GM23338 (cell line): ENCODE data around the gene CYP20A1. TPM values are rescaled to one million over a fixed set of nuclear protein-coding genes. Genes with fewer than 3 reads are reported as not detected.

Experiments
- ATAC-seq: fragments of 200-7000 bp; cut with Tn5 transposase; 3 replicates; pipeline ENCODE4 v1.9.1; 2020
- DNase-seq: peaks from one replicate; pipeline ENCODE4 v3.0.0-alpha.2; 2015; ENCODE audit warnings: low spot score
- H2AFZ ChIP-seq: fragments of 200-600 bp; sonication (generic); 2 replicates; pipeline ENCODE4 v1.8.0; 2016; ENCODE audit warnings: antibody characterized with exemption, mild to moderate bottlenecking, moderate library complexity
- H3F3A ChIP-seq: fragments of 200-600 bp; sonication (generic); replicated peaks from 2 replicates; pipeline ENCODE4 v1.8.0; 2017; ENCODE audit warnings: antibody characterized with exemption, mixed run types, low read depth
- H3K27ac ChIP-seq: fragments of 200-600 bp; sonication (generic); 2 replicates; pipeline ENCODE4 v1.6.1; 2016; ENCODE audit warnings: low read depth
- H3K27me3 ChIP-seq: fragments of 200-600 bp; sonication (generic); 2 replicates; pipeline ENCODE4 v1.8.0; 2016; ENCODE audit warnings: mild to moderate bottlenecking, mixed run types, moderate library complexity; ENCODE audit not compliant: insufficient read depth
- H3K36me3 ChIP-seq: fragments of 200-600 bp; sonication (generic); 2 replicates; pipeline ENCODE4 v1.8.0; 2016; ENCODE audit warnings: mild to moderate bottlenecking; ENCODE audit not compliant: insufficient read depth
- H3K4me1 ChIP-seq: fragments of 200-600 bp; sonication (generic); 2 replicates; pipeline ENCODE4 v1.8.0; 2016; ENCODE audit warnings: mild to moderate bottlenecking, moderate library complexity; ENCODE audit not compliant: insufficient read depth
- H3K4me2 ChIP-seq: fragments of 200-600 bp; sonication (generic); 2 replicates; pipeline ENCODE4 v1.7.1; 2017; ENCODE audit warnings: mixed run types
- H3K4me3 ChIP-seq: fragments of 200-600 bp; sonication (generic); 2 replicates; pipeline ENCODE4 v1.6.1; 2016; ENCODE audit warnings: mixed run types
- H3K79me2 ChIP-seq: fragments of 200-600 bp; sonication (generic); replicated peaks from 2 replicates; pipeline ENCODE4 v1.8.0; 2017; ENCODE audit warnings: mild to moderate bottlenecking; ENCODE audit not compliant: insufficient read depth
- H3K9me2 ChIP-seq: fragments of 200-600 bp; sonication (generic); 2 replicates; pipeline ENCODE4 v1.8.0; 2017; ENCODE audit not compliant: insufficient read depth
- H4K20me1 ChIP-seq: fragments of 200-600 bp; sonication (generic); replicated peaks from 2 replicates; pipeline ENCODE4 v1.8.0; 2017; ENCODE audit warnings: mild to moderate bottlenecking; ENCODE audit not compliant: insufficient read depth
- H3K27ac Mint-ChIP-seq: 2 replicates; pipeline ENCODE4 v1.8.0; 2020; ENCODE audit warnings: inconsistent platforms, mild to moderate bottlenecking, moderate library complexity, mixed read lengths
- H3K27me3 Mint-ChIP-seq: 3 replicates; pipeline ENCODE4 v1.8.0; 2022; ENCODE audit warnings: low read depth, mild to moderate bottlenecking, moderate library complexity, mixed read lengths, inconsistent platforms; ENCODE audit not compliant: insufficient read depth, poor library complexity
- H3K36me3 Mint-ChIP-seq: 3 replicates; pipeline ENCODE4 v1.8.0; 2021; ENCODE audit warnings: low read depth, mild to moderate bottlenecking, inconsistent platforms, moderate library complexity, mixed read lengths
- H3K4me1 Mint-ChIP-seq: 3 replicates; pipeline ENCODE4 v1.8.0; 2020; ENCODE audit warnings: mild to moderate bottlenecking, inconsistent platforms, mixed read lengths
- H3K4me3 Mint-ChIP-seq: 3 replicates; pipeline ENCODE4 v1.8.0; 2021; ENCODE audit warnings: moderate library complexity, mild to moderate bottlenecking, inconsistent platforms, mixed read lengths
- H3K9me3 Mint-ChIP-seq: 3 replicates; pipeline ENCODE4 v1.8.0; 2020; ENCODE audit warnings: moderate library complexity, mild to moderate bottlenecking, inconsistent platforms, mixed read lengths
- CREB1 ChIP-seq: fragments of 250-450 bp; sonication (Bioruptor Pico); IDR thresholded peaks from 2 replicates; pipeline ENCODE4 v1.5.0; 2020; ENCODE audit warnings: low read depth, mild to moderate bottlenecking, moderate library complexity
- EZH2 ChIP-seq: fragments of 200-600 bp; sonication (generic); IDR thresholded peaks from one replicate; pipeline ENCODE4 v1.8.0; 2017; ENCODE audit warnings: antibody characterized with exemption, mild to moderate bottlenecking, low read depth; ENCODE audit not compliant: unreplicated experiment
- EZH2phosphoT487 ChIP-seq: fragments of 200-600 bp; sonication (generic); IDR thresholded peaks from one replicate; pipeline ENCODE4 v1.8.1; 2018; ENCODE audit warnings: antibody characterized with exemption; ENCODE audit not compliant: unreplicated experiment
- JUNB ChIP-seq: IDR thresholded peaks from one replicate; pipeline ENCODE4 v1.6.1; 2016; ENCODE audit warnings: antibody characterized with exemption; ENCODE audit not compliant: unreplicated experiment
- NANOG ChIP-seq: IDR thresholded peaks from 2 replicates; pipeline ENCODE4 v1.6.1; 2016; ENCODE audit warnings: antibody characterized with exemption, borderline replicate concordance
- POLR2AphosphoS5 ChIP-seq: IDR thresholded peaks from 2 replicates; pipeline ENCODE4 v1.6.1; 2016; ENCODE audit warnings: antibody characterized with exemption, low read depth
- STAT1 ChIP-seq: IDR thresholded peaks from one replicate; pipeline ENCODE4 v1.6.1; 2016; ENCODE audit warnings: antibody characterized with exemption; ENCODE audit not compliant: unreplicated experiment
- ZNF114 ChIP-seq: fragments of 250-450 bp; sonication (Bioruptor Pico); IDR thresholded peaks from 2 replicates; pipeline ENCODE4 v1.5.0; 2020; ENCODE audit warnings: mild to moderate bottlenecking, moderate library complexity
- ZNF331 ChIP-seq: fragments of 250-450 bp; sonication (Bioruptor Pico); IDR thresholded peaks from 2 replicates; pipeline ENCODE4 v1.5.0; 2020; ENCODE audit warnings: low read depth, mild to moderate bottlenecking, moderate library complexity
- polyA plus RNA-seq: library from polyadenylated mRNA; unstranded; fragments of >200 nt; fragmentation: Nextera tagmentation; extraction: Ambion mirVana; gene quantifications from 2 replicates; pipeline ENCODE4 v1.2.1, GENCODE V29; 2016
- total RNA-seq: library from RNA; depleted of rRNA; stranded (reverse); fragments of >200 nt; shearing (Covaris generic); gene quantifications from 2 replicates; pipeline ENCODE4 v1.2.3, GENCODE V29; 2014
- TF ChIP-seq, protein P1 (sequence below): fragments of 250-450 bp; sonication (Bioruptor Pico); IDR thresholded peaks from 2 replicates; pipeline ENCODE4 v1.5.0; 2020; ENCODE audit warnings: mild to moderate bottlenecking, moderate library complexity
- TF ChIP-seq, protein P2 (sequence below), 2 experiments: fragments of 200-600 bp in 1 of 2; sonication (generic) in 1 of 2; conservative IDR thresholded peaks; 2 replicates each; pipeline versions ENCODE4 v1.5.1 to v1.6.1; 2016 to 2017; ENCODE audit warnings: antibody characterized with exemption in 2 of 2, low read depth in 2 of 2, mild to moderate bottlenecking in 2 of 2, moderate library complexity in 1 of 2
- TF ChIP-seq, protein P3 (sequence below): IDR thresholded peaks from 2 replicates; pipeline ENCODE4 v1.6.1; 2016; ENCODE audit warnings: antibody characterized with exemption
- TF ChIP-seq, protein P4 (sequence below): IDR thresholded peaks from one replicate; pipeline ENCODE4 v1.6.1; 2018; ENCODE audit warnings: antibody characterized with exemption; ENCODE audit not compliant: unreplicated experiment

Gene CYP20A1
- total and polyA plus RNA-seq, 2 experiments from 2014 or later = 17.0 to 21.0 TPM

DNA sequence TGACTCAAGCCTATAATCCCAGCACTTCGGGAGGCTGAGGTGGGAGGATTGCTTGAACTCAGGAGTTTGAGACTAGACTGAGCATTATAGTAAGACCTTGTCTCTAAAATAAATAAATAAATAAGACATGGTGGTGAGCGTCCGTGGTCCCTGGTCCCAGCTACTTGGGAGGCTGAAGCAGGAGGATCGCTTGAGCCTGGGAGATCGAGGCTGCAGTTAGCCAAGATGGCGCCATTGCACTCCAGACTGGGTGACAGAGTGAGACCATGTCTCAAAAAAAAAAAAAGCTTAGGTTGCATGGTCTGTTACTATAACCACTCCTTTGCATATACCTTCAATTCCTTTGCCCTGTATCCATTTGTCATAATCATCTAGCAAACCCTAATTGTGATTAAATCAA lies 3.7 kb downstream of the CYP20A1 start:
- TF ChIP-seq, protein P1, sequence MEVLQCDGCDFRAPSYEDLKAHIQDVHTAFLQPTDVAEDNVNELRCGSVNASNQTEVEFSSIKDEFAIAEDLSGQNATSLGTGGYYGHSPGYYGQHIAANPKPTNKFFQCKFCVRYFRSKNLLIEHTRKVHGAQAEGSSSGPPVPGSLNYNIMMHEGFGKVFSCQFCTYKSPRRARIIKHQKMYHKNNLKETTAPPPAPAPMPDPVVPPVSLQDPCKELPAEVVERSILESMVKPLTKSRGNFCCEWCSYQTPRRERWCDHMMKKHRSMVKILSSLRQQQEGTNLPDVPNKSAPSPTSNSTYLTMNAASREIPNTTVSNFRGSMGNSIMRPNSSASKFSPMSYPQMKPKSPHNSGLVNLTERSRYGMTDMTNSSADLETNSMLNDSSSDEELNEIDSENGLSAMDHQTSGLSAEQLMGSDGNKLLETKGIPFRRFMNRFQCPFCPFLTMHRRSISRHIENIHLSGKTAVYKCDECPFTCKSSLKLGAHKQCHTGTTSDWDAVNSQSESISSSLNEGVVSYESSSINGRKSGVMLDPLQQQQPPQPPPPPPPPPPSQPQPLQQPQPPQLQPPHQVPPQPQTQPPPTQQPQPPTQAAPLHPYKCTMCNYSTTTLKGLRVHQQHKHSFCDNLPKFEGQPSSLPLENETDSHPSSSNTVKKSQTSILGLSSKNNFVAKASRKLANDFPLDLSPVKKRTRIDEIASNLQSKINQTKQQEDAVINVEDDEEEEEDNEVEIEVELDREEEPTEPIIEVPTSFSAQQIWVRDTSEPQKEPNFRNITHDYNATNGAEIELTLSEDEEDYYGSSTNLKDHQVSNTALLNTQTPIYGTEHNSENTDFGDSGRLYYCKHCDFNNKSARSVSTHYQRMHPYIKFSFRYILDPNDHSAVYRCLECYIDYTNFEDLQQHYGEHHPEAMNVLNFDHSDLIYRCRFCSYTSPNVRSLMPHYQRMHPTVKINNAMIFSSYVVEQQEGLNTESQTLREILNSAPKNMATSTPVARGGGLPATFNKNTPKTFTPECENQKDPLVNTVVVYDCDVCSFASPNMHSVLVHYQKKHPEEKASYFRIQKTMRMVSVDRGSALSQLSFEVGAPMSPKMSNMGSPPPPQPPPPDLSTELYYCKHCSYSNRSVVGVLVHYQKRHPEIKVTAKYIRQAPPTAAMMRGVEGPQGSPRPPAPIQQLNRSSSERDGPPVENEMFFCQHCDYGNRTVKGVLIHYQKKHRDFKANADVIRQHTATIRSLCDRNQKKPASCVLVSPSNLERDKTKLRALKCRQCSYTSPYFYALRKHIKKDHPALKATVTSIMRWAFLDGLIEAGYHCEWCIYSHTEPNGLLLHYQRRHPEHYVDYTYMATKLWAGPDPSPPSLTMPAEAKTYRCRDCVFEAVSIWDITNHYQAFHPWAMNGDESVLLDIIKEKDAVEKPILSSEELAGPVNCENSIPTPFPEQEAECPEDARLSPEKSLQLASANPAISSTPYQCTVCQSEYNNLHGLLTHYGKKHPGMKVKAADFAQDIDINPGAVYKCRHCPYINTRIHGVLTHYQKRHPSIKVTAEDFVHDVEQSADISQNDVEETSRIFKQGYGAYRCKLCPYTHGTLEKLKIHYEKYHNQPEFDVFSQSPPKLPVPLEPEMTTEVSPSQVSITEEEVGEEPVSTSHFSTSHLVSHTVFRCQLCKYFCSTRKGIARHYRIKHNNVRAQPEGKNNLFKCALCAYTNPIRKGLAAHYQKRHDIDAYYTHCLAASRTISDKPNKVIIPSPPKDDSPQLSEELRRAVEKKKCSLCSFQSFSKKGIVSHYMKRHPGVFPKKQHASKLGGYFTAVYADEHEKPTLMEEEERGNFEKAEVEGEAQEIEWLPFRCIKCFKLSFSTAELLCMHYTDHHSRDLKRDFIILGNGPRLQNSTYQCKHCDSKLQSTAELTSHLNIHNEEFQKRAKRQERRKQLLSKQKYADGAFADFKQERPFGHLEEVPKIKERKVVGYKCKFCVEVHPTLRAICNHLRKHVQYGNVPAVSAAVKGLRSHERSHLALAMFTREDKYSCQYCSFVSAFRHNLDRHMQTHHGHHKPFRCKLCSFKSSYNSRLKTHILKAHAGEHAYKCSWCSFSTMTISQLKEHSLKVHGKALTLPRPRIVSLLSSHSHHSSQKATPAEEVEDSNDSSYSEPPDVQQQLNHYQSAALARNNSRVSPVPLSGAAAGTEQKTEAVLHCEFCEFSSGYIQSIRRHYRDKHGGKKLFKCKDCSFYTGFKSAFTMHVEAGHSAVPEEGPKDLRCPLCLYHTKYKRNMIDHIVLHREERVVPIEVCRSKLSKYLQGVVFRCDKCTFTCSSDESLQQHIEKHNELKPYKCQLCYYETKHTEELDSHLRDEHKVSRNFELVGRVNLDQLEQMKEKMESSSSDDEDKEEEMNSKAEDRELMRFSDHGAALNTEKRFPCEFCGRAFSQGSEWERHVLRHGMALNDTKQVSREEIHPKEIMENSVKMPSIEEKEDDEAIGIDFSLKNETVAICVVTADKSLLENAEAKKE (CRISPR knock-in tag) = no peak
- TF ChIP-seq ZNF114 (CRISPR knock-in tag) (no peak), NANOG (no peak), ZNF331 (no peak), POLR2AphosphoS5 (no peak), STAT1 (no peak), CREB1 (CRISPR knock-in tag) (no peak), EZH2 (no peak), EZH2phosphoT487 (no peak), JUNB (no peak)
- TF ChIP-seq, protein P2, sequence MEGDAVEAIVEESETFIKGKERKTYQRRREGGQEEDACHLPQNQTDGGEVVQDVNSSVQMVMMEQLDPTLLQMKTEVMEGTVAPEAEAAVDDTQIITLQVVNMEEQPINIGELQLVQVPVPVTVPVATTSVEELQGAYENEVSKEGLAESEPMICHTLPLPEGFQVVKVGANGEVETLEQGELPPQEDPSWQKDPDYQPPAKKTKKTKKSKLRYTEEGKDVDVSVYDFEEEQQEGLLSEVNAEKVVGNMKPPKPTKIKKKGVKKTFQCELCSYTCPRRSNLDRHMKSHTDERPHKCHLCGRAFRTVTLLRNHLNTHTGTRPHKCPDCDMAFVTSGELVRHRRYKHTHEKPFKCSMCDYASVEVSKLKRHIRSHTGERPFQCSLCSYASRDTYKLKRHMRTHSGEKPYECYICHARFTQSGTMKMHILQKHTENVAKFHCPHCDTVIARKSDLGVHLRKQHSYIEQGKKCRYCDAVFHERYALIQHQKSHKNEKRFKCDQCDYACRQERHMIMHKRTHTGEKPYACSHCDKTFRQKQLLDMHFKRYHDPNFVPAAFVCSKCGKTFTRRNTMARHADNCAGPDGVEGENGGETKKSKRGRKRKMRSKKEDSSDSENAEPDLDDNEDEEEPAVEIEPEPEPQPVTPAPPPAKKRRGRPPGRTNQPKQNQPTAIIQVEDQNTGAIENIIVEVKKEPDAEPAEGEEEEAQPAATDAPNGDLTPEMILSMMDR (conservative IDR thresholded peaks at IDR 0.05; ENCODE audit: low read depth in 2 of 2) = no peak; a peak in 1 of 4 replicates
- TF ChIP-seq, protein P3, sequence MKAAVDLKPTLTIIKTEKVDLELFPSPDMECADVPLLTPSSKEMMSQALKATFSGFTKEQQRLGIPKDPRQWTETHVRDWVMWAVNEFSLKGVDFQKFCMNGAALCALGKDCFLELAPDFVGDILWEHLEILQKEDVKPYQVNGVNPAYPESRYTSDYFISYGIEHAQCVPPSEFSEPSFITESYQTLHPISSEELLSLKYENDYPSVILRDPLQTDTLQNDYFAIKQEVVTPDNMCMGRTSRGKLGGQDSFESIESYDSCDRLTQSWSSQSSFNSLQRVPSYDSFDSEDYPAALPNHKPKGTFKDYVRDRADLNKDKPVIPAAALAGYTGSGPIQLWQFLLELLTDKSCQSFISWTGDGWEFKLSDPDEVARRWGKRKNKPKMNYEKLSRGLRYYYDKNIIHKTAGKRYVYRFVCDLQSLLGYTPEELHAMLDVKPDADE = no peak
- TF ChIP-seq, protein P4, sequence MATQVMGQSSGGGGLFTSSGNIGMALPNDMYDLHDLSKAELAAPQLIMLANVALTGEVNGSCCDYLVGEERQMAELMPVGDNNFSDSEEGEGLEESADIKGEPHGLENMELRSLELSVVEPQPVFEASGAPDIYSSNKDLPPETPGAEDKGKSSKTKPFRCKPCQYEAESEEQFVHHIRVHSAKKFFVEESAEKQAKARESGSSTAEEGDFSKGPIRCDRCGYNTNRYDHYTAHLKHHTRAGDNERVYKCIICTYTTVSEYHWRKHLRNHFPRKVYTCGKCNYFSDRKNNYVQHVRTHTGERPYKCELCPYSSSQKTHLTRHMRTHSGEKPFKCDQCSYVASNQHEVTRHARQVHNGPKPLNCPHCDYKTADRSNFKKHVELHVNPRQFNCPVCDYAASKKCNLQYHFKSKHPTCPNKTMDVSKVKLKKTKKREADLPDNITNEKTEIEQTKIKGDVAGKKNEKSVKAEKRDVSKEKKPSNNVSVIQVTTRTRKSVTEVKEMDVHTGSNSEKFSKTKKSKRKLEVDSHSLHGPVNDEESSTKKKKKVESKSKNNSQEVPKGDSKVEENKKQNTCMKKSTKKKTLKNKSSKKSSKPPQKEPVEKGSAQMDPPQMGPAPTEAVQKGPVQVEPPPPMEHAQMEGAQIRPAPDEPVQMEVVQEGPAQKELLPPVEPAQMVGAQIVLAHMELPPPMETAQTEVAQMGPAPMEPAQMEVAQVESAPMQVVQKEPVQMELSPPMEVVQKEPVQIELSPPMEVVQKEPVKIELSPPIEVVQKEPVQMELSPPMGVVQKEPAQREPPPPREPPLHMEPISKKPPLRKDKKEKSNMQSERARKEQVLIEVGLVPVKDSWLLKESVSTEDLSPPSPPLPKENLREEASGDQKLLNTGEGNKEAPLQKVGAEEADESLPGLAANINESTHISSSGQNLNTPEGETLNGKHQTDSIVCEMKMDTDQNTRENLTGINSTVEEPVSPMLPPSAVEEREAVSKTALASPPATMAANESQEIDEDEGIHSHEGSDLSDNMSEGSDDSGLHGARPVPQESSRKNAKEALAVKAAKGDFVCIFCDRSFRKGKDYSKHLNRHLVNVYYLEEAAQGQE = no peak
- Mint-ChIP-seq H3K4me1 (peaks cover 5% of the 10 kb centered on the region), H3K9me3 (no peaks in the 10 kb centered on the region), H3K27ac (no peak overlapping the region), H3K36me3 (peaks cover 29% of the 10 kb centered on the region), H3K27me3 (peaks cover 10% of the 10 kb centered on the region), H3K4me3 (no peak overlapping the region)
- peaks cover 37% of the 10 kb centered on the region for H3K79me2 ChIP-seq
- no peak for ATAC-seq
- no peak overlapping the region for H3K4me3 ChIP-seq
- H3F3A ChIP-seq = 0 out of 2 replicates have a peak, but pooled peaks cover 5% of the 10 kb centered on the region
- no peaks in the 10 kb centered on the region for H4K20me1 ChIP-seq
- H2AFZ ChIP-seq = no peak overlapping the region
- H3K9me2 ChIP-seq = no peaks in the 10 kb centered on the region
- no peak for DNase-seq
- no peaks in the 10 kb centered on the region; the same call in 1 of the 2 replicates for H3K4me1 ChIP-seq
- H3K4me2 ChIP-seq = no peak overlapping the region
- no peak overlapping the region for H3K27ac ChIP-seq
- H3K36me3 ChIP-seq = peaks cover 9% of the 10 kb centered on the region; the same call in 1 of the 2 replicates
- H3K27me3 ChIP-seq = no peaks in the 10 kb centered on the region
